Chondrocyte (in vitro differentiated cells): Measurements from ENCODE around the gene CEMP1. TPM values are rescaled to one million over a fixed set of nuclear protein-coding genes. Genes with fewer than 3 reads are reported as not detected.

Experiments used
- DNase-seq: peaks from one replicate; pipeline ENCODE4 v3.0.0; 2021; ENCODE audit warnings: mixed read lengths, low spot score
- H3K27ac Mint-ChIP-seq: one replicate; pipeline ENCODE4 v1.8.0; 2021; ENCODE audit warnings: mild to moderate bottlenecking, moderate library complexity, mixed read lengths; ENCODE audit not compliant: unreplicated experiment
- H3K27me3 Mint-ChIP-seq: 2 replicates; pipeline ENCODE4 v1.8.0; 2021; ENCODE audit warnings: low read depth, mixed read lengths
- H3K36me3 Mint-ChIP-seq: 2 replicates; pipeline ENCODE4 v1.8.0; 2021; ENCODE audit warnings: low read depth, mixed read lengths
- H3K4me1 Mint-ChIP-seq: 2 replicates; pipeline ENCODE4 v1.8.0; 2021; ENCODE audit warnings: low read depth, mild to moderate bottlenecking, mixed read lengths
- H3K4me3 Mint-ChIP-seq: one replicate; pipeline ENCODE4 v1.8.0; 2021; ENCODE audit warnings: mild to moderate bottlenecking, moderate library complexity, mixed read lengths; ENCODE audit not compliant: unreplicated experiment
- H3K9me3 Mint-ChIP-seq: 2 replicates; pipeline ENCODE4 v1.8.0; 2021; ENCODE audit warnings: low read depth, mixed read lengths
- CTCF ChIP-seq: fragments of 200-600 bp; sonication (generic); IDR thresholded peaks from 2 replicates; pipeline ENCODE4 v1.5.0; 2021; ENCODE audit warnings: antibody characterized with exemption, mild to moderate bottlenecking, moderate library complexity
- total RNA-seq: library from RNA; stranded (reverse); gene quantifications from 3 replicates; pipeline ENCODE4 v1.2.1, GENCODE V29; 2021

Gene CEMP1
- total RNA-seq, 1 donor from 2014 or later: not detected

DNA sequence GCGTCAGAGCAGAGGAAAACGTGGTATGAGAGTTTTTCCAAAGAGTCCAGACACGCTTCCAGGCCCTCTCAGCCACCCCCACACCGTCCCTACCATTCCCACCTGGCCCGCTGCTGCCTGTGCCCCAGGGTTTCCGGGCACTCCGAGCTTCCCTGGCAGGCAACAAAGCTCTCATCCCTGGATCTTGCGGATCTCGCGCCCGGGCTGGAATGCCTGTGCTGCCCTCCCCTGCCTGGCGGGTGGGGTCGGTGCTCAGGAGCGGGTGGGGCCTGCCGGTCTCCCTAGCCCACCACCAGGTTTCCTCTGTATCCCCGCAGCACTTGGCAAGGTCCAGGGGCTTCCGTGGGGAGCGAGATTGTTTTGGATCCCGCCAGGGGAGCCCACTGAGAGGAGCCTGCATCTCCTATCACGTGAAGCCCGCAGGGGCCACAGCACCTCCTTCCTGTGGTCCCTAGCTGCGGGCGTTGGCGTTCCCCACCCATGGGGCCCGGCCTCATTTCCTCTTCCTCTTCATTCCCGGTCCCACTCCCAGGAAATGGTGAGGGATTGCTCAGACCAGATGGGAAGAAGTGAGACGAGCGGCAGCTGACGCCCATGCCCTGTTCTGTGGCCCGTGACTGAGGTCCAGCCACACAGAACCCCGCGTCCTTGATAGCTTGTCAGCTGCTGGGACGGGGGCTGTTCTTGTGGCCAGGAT, 45.2 kb downstream of the CEMP1 start:
- DNase-seq: no peak
- no peak overlapping the region for H3K27ac Mint-ChIP-seq
- H3K4me3 Mint-ChIP-seq: no peak overlapping the region
- no peaks in the 10 kb centered on the region for H3K9me3 Mint-ChIP-seq
- peaks cover 14% of the 10 kb centered on the region for H3K4me1 Mint-ChIP-seq
- H3K27me3 Mint-ChIP-seq: no peaks in the 10 kb centered on the region
- TF ChIP-seq CTCF: no peak
- peaks cover 3% of the 10 kb centered on the region for H3K36me3 Mint-ChIP-seq

GRCh38 chr16:2484898-2485508, 46.2 kb downstream of the CEMP1 start:
- no peaks in the 10 kb centered on the region for H3K9me3 Mint-ChIP-seq
- no peak for DNase-seq
- H3K27me3 Mint-ChIP-seq: no peaks in the 10 kb centered on the region
- peaks cover 14% of the 10 kb centered on the region for H3K4me1 Mint-ChIP-seq
- no peak overlapping the region for H3K27ac Mint-ChIP-seq
- H3K4me3 Mint-ChIP-seq: no peak overlapping the region
- peaks cover 3% of the 10 kb centered on the region for H3K36me3 Mint-ChIP-seq
- TF ChIP-seq CTCF: no peak

DNA sequence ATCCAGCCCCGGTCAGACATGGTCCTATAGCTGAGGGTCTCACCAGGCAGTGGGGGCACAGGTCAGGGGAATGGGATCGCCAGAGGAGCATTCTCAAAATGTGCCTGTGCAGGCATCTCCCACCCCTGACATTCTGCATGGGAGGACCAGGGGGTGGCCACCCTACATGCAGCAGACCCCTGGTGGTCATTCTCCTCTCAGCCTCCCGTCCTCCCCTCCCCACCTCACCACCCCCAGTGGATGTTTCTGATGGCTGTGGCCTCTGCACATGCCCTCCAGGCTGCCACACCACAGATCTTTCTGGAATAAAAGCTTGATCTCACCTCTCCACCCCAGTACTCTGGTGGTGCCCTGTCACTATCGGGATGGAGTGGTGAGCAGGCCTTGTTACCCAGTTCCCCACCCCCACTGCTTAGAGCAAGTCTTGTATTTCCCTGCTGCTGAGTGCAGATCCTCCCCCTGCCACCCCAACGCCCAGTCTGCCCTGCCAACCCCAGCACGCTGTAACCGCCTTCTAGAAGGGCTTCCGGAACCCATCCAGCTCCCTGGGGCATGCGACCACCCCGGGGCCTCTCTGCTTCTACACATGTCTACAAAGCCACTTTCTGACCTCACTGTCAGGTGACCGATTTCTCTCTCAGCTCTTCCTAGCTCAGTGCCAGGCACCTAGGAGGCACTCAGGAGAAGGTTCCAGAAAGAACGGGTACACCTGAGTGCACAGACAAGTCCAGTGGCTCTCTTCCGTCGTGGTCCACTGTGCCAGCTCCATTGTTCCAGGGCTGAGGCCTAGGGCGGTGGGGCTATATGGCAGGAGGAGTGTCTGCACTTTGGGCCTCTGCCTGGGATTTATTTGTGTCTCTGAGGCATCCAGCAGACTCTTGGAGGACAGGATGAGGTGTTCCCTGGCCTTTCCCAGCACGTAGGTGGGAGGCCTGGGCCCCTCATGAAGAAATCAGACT, 47.0 kb downstream of the CEMP1 start:
- Mint-ChIP-seq H3K27ac (no peak overlapping the region), H3K4me1 (peaks cover 14% of the 10 kb centered on the region), H3K36me3 (peaks cover 1% of the 10 kb centered on the region), H3K27me3 (no peaks in the 10 kb centered on the region), H3K4me3 (no peak overlapping the region), H3K9me3 (no peaks in the 10 kb centered on the region)
- TF ChIP-seq CTCF: no peak
- no peak for DNase-seq

DNA sequence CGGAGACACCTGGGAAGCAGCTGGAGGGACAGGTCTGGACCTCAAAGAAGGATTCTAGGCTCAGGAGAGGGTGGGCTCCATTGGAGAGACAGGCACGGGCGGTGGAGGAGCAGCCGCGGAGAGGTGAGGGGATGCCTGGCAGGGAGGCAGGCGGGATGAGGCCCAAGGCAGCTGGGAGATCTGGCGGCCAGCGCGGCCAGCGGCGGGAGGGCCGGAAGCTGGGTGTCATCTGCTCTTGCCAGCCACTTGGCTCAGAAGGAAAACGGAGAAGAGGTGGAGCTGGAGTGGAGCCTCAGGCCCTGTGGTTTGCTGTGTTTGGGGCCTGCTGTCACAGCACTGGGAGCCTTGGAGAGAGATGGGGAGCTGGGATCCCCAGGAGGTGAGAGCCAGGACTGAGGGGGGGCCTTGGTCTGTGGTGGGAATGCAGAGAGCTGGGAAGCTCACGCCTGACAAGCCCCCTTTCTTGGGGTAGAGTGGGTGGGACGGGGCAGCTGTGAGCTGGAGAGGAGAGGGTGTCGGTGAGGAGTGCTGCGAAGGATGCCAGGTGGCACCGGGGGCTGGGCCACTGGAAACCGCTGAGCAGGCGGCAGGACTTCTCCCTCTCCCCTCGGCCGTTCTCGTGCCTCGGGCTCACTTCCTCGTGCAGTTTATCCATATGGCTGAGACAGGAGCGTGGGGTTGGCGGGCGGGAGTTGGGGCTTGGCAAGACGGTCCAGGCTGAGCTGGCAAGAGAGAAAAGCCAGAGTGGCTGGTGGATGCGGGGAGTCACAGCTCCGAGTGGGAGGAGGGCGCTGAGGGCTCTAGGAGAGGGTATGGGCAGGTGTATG, 48.3 kb downstream of the CEMP1 start:
- H3K4me1 Mint-ChIP-seq: peaks cover 20% of the 10 kb centered on the region
- TF ChIP-seq CTCF: no peak
- H3K27ac Mint-ChIP-seq: peak overlapping the region; percentile 76
- H3K36me3 Mint-ChIP-seq: peaks cover 1% of the 10 kb centered on the region
- H3K9me3 Mint-ChIP-seq: no peaks in the 10 kb centered on the region
- H3K27me3 Mint-ChIP-seq: no peaks in the 10 kb centered on the region
- peak overlapping the region; percentile 53 for H3K4me3 Mint-ChIP-seq
- DNase-seq: no peak
